DOHH2 (cell line): ENCODE data around the gene PTPRC.

ENCODE experiments used
- H3F3A ChIP-seq: fragments of 200-600 bp; sonication (generic), shearing (Covaris generic); 2 replicates; pipeline ENCODE4 v1.6.0; 2016; ENCODE audit warnings: antibody characterized with exemption, mild to moderate bottlenecking; ENCODE audit not compliant: control insufficient read depth, insufficient read depth
- H3K27ac ChIP-seq: fragments of 200-600 bp; sonication (generic); 2 replicates; pipeline ENCODE4 v1.5.1; 2014; ENCODE audit warnings: low read depth, mild to moderate bottlenecking, low read length, moderate library complexity
- H3K27me3 ChIP-seq: fragments of 200-600 bp; sonication (generic); 2 replicates; pipeline ENCODE4 v1.6.1; 2014; ENCODE audit warnings: mild to moderate bottlenecking, low read length, mixed read lengths; ENCODE audit not compliant: control insufficient read depth
- H3K36me3 ChIP-seq: fragments of 200-600 bp; sonication (generic); 2 replicates; pipeline ENCODE4 v1.6.1; 2014; ENCODE audit warnings: mild to moderate bottlenecking, low read length, moderate library complexity, mixed read lengths; ENCODE audit not compliant: control insufficient read depth
- H3K4me1 ChIP-seq: fragments of 200-600 bp; sonication (generic); 2 replicates; pipeline ENCODE4 v1.6.1; 2014; ENCODE audit warnings: mild to moderate bottlenecking, low read length, mixed read lengths; ENCODE audit not compliant: control insufficient read depth
- H3K4me2 ChIP-seq: fragments of 200-600 bp; sonication (generic); 2 replicates; pipeline ENCODE4 v1.6.0; 2014; ENCODE audit warnings: mild to moderate bottlenecking, low read length, moderate library complexity
- H3K4me3 ChIP-seq: fragments of 200-600 bp; sonication (generic); 2 replicates; pipeline ENCODE4 v1.5.1; 2014; ENCODE audit warnings: mild to moderate bottlenecking, low read length, mixed read lengths
- H3K79me2 ChIP-seq: fragments of 200-600 bp; sonication (generic); 2 replicates; pipeline ENCODE4 v1.6.1; 2014; ENCODE audit warnings: mild to moderate bottlenecking, low read length, mixed read lengths; ENCODE audit not compliant: control insufficient read depth
- H3K9me2 ChIP-seq: fragments of 200-600 bp; sonication (generic); replicated peaks from 2 replicates; pipeline ENCODE4 v1.6.1; 2014; ENCODE audit warnings: mild to moderate bottlenecking, low read length, mixed read lengths; ENCODE audit not compliant: control insufficient read depth
- H3K9me3 ChIP-seq: fragments of 200-600 bp; sonication (generic); 2 replicates; pipeline ENCODE4 v1.6.1; 2014; ENCODE audit warnings: antibody characterized with exemption, low read length, mixed read lengths; ENCODE audit not compliant: control insufficient read depth, insufficient read depth
- H4K20me1 ChIP-seq: fragments of 200-600 bp; sonication (generic); 2 replicates; pipeline ENCODE4 v1.6.0; 2014; ENCODE audit warnings: low read depth, mild to moderate bottlenecking, antibody characterized with exemption, low read length, moderate library complexity; ENCODE audit not compliant: control insufficient read depth, insufficient read depth
- EZH2phosphoT487 ChIP-seq: fragments of 200-600 bp; sonication (generic); IDR thresholded peaks from 2 replicates; pipeline ENCODE4 v1.6.1; 2017; ENCODE audit warnings: borderline replicate concordance, mild to moderate bottlenecking, antibody characterized with exemption, low read length, moderate library complexity, mixed read lengths
- TF ChIP-seq, protein P1 (sequence below): fragments of 200-600 bp; sonication (generic); IDR thresholded peaks from one replicate; pipeline ENCODE4 v1.5.1; 2014; ENCODE audit warnings: antibody characterized with exemption, mild to moderate bottlenecking, low read depth, low read length; ENCODE audit not compliant: poor library complexity, severe bottlenecking

Gene PTPRC

GRCh38 chr1:198681252-198681651 lies 42.4 kb downstream of the PTPRC start:
- H4K20me1 ChIP-seq = no peaks in the 10 kb centered on the region
- H3K4me3 ChIP-seq = peak overlapping the region; percentile 62
- H3K4me1 ChIP-seq = peaks cover 99% of the 10 kb centered on the region
- no peaks in the 10 kb centered on the region for H3K27me3 ChIP-seq
- H3K27ac ChIP-seq = peak overlapping the region; percentile 98
- H3K9me3 ChIP-seq = no peaks in the 10 kb centered on the region
- H3K9me2 ChIP-seq = no peaks in the 10 kb centered on the region
- no peak for TF ChIP-seq EZH2phosphoT487
- TF ChIP-seq, protein P1, sequence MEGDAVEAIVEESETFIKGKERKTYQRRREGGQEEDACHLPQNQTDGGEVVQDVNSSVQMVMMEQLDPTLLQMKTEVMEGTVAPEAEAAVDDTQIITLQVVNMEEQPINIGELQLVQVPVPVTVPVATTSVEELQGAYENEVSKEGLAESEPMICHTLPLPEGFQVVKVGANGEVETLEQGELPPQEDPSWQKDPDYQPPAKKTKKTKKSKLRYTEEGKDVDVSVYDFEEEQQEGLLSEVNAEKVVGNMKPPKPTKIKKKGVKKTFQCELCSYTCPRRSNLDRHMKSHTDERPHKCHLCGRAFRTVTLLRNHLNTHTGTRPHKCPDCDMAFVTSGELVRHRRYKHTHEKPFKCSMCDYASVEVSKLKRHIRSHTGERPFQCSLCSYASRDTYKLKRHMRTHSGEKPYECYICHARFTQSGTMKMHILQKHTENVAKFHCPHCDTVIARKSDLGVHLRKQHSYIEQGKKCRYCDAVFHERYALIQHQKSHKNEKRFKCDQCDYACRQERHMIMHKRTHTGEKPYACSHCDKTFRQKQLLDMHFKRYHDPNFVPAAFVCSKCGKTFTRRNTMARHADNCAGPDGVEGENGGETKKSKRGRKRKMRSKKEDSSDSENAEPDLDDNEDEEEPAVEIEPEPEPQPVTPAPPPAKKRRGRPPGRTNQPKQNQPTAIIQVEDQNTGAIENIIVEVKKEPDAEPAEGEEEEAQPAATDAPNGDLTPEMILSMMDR = no peak
- H3K4me2 ChIP-seq = peak overlapping the region; percentile 69
- H3K79me2 ChIP-seq = peaks cover 93% of the 10 kb centered on the region
- peaks cover 66% of the 10 kb centered on the region for H3K36me3 ChIP-seq
- peaks cover 77% of the 10 kb centered on the region for H3F3A ChIP-seq

DNA sequence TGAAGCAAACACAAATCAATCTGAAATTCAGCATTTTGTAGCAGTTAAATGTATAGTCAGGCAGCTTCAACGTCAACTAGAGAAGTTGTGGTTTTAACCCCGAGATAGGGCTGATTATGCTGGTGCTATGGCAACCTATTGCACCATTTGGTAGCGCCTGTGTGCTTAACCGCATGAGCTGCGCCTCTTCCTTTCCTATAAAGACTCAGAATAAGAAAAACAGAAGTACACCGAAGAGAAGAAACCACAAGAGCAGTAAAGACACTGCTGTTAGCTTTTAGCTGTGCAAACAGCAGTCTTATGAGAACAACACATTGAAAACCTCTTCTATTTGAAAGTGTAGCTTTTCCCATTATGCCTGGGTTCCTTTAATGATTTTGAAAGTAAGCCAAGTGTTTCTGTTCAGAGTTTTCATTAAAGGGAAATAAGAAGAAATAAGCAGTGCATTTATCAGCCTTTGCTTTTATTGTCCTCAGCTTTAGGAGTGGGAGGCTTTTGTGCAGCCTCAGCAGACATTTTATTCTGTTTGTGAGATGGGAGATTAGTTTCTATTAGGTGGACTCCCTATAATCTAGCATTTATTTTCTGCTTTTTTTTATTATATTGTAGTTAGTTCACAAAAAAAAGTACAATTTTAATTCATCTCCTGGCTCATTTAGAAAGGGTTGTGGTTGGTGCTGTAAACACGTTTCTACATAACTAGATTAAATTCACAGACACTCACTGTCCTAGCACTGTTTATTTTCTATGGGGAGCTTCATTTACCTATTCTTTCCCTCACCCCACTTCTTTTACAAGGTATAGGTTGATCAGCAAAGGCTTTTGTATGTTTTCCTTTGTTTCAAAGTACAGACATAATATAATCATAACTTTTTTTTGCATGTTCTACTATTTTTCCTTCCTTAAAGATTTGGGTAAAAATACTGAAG lies 43.3 kb downstream of the PTPRC start:
- Histone ChIP-seq H3F3A (peaks cover 69% of the 10 kb centered on the region), H3K4me1 (peaks cover 99% of the 10 kb centered on the region)

GRCh38 chr1:198682850-198683249 lies 44.0 kb downstream of the PTPRC start:
- Histone ChIP-seq H3K27me3 (no peaks in the 10 kb centered on the region), H4K20me1 (no peaks in the 10 kb centered on the region), H3K4me1 (peaks cover 99% of the 10 kb centered on the region), H3F3A (peaks cover 63% of the 10 kb centered on the region), H3K79me2 (peaks cover 93% of the 10 kb centered on the region), H3K4me3 (peak overlapping the region; percentile 62), H3K9me2 (no peaks in the 10 kb centered on the region), H3K27ac (peak overlapping the region; percentile 98), H3K36me3 (peaks cover 71% of the 10 kb centered on the region), H3K9me3 (no peaks in the 10 kb centered on the region), H3K4me2 (peak overlapping the region; percentile 69)
- TF ChIP-seq, protein P1 = no peak
- no peak for TF ChIP-seq EZH2phosphoT487

More for the DNA sequence above, 43.3 kb downstream of the PTPRC start:
- H3K27me3 ChIP-seq = no peaks in the 10 kb centered on the region
- H3K36me3 ChIP-seq = peaks cover 70% of the 10 kb centered on the region
- peak overlapping the region; percentile 62 for H3K4me3 ChIP-seq
- H3K27ac ChIP-seq = peak overlapping the region; percentile 98
- peak overlapping the region; percentile 69 for H3K4me2 ChIP-seq
- H3K9me3 ChIP-seq = no peaks in the 10 kb centered on the region
- TF ChIP-seq, protein P1 = no peak
- TF ChIP-seq EZH2phosphoT487 = no peak
- H4K20me1 ChIP-seq = no peaks in the 10 kb centered on the region
- H3K79me2 ChIP-seq = peaks cover 93% of the 10 kb centered on the region
- H3K9me2 ChIP-seq = no peaks in the 10 kb centered on the region
